BJ (cell line): ENCODE measurements around the gene RGS1. TPM values are rescaled to one million over a fixed set of nuclear protein-coding genes. Genes with fewer than 3 reads are reported as not detected.

Experiments
- CTCF ChIA-PET: fragments of 350-600 bp; formaldehyde crosslinking; extraction: SDS; loops from one replicate; lab custom pipeline; 2021; ENCODE audit warnings: antibody characterized with exemption, inconsistent platforms; lab: Yijun Ruan, JAX
- POLR2A ChIA-PET: fragments of 300-600 bp; sonication (Branson Sonifier 250); formaldehyde crosslinking; extraction: SDS; loops from one replicate; lab custom pipeline; 2021; ENCODE audit warnings: antibody characterized with exemption; lab: Charles Lee
- DNase-seq: peaks from one replicate; pipeline ENCODE4 v3.0.0-alpha.2; 2011; ENCODE audit warnings: low read depth
- H3K27me3 ChIP-seq: 2 replicates; pipeline ENCODE4 v1.6.0; 2011; ENCODE audit warnings: low read length; ENCODE audit not compliant: control insufficient read depth, insufficient read depth
- H3K36me3 ChIP-seq: 2 replicates; pipeline ENCODE4 v1.5.1; 2011; ENCODE audit warnings: low read length; ENCODE audit not compliant: control insufficient read depth, insufficient read depth
- H3K4me3 ChIP-seq: 2 replicates; pipeline ENCODE4 v1.5.1; 2011; ENCODE audit warnings: low read depth, mild to moderate bottlenecking, control low read depth, low read length
- CTCF ChIP-seq: IDR thresholded peaks from 2 replicates; pipeline ENCODE4 v1.5.1; 2011; ENCODE audit warnings: low read depth, mild to moderate bottlenecking, control low read depth, inconsistent platforms, low read length, moderate library complexity; ENCODE audit not compliant: insufficient read depth
- polyA plus RNA-seq: library from polyadenylated mRNA; depleted of rRNA; stranded (reverse); fragments of >200 nt; gene quantifications from 2 replicates; pipeline ENCODE4 v1.2.3, GENCODE V29; 2011

RGS1 gene
- polyA plus RNA-seq, 1 experiment: not detected

- no peak for TF ChIP-seq CTCF
- Histone ChIP-seq H3K27me3 (no peaks in the 10 kb centered on the region), H3K4me3 (no peak overlapping the region), H3K36me3 (no peaks in the 10 kb centered on the region)
- CTCF ChIA-PET: no interaction called here
- POLR2A ChIA-PET: no interaction called here
- DNase-seq: no peak
Measured at GRCh38 chr1:192584866-192585265, 9.3 kb downstream of the RGS1 start.

GRCh38 chr1:192587386-192588266, 12.1 kb downstream of the RGS1 start:
- Histone ChIP-seq H3K27me3 (no peaks in the 10 kb centered on the region), H3K36me3 (no peaks in the 10 kb centered on the region), H3K4me3 (no peak overlapping the region)
- ChIA-PET CTCF (interaction anchor here (1.2 to 1.9 kb wide), 2 partner anchors 14 to 110 kb away, joined by 6 to 11 read pairs; no protein-coding TSS in a partner anchor), POLR2A (no interaction called here)
- DNase-seq: no peak
- TF ChIP-seq CTCF: no peak

- ChIA-PET CTCF (interaction anchor here (0.6 to 4.8 kb wide), 4 partner anchors 9 to 1261 kb away, joined by 3 to 14 read pairs (median 4); no protein-coding TSS in a partner anchor), POLR2A (no interaction called here)
- no peak for DNase-seq
- no peaks in the 10 kb centered on the region for H3K27me3 ChIP-seq
- no peak for TF ChIP-seq CTCF
- H3K36me3 ChIP-seq: no peaks in the 10 kb centered on the region
- H3K4me3 ChIP-seq: no peak overlapping the region
Measured at GRCh38 chr1:192588546-192588945, 13.0 kb downstream of the RGS1 start.

GRCh38 chr1:192589813-192590212, 14.2 kb downstream of the RGS1 start:
- TF ChIP-seq CTCF: no peak
- Histone ChIP-seq H3K36me3 (no peaks in the 10 kb centered on the region), H3K27me3 (no peaks in the 10 kb centered on the region), H3K4me3 (no peak overlapping the region)
- POLR2A ChIA-PET: no interaction called here
- CTCF ChIA-PET: interaction anchor here (1.1 to 4.8 kb wide), 3 partner anchors 9 to 114 kb away, joined by 3 to 14 read pairs (median 3); no protein-coding TSS in a partner anchor
- DNase-seq: no peak

DNA sequence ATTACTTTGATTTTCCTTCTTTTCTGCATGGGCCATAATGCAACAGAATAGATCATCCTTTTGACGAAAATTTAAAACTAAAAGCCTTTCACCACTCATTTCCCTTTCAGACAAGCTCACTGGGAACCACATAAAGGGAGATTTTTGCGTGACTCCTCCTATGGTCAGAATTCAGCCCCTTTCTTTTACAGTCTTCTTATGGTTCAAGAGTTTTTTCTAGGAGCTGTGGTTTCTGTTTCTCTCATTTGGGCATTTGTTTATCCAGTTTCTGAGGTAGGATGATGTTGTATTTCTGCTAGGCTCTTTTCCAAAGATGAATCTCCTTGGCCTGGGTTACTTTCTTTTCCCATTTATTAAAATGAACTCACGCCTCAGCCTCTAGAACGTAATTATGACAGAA, 16.9 kb downstream of the RGS1 start:
- no peaks in the 10 kb centered on the region for H3K36me3 ChIP-seq
- H3K27me3 ChIP-seq: no peaks in the 10 kb centered on the region
- ChIA-PET POLR2A (no interaction called here), CTCF (interaction anchor here (0.9 to 4.8 kb wide), 5 partner anchors 9 to 115 kb away, joined by 3 to 14 read pairs (median 4); no protein-coding TSS in a partner anchor)
- no peak overlapping the region for H3K4me3 ChIP-seq
- no peak for TF ChIP-seq CTCF
- no peak for DNase-seq
